ENCODE measurements around the gene CBX4. TPM values are rescaled to one million over a fixed set of nuclear protein-coding genes. Genes with fewer than 3 reads are reported as not detected.
A peak's percentile ranks its signal among the peaks of the same experiment; 100 is the strongest.
"Not testable (repeated sequence)": the region's sequence is repeated elsewhere in the genome, so short reads cannot be mapped to it uniquely, and the experiment has no call there.

CBX4 gene
- total RNA-seq, 1 experiment from 2014 or later: 53.3 TPM

DNA sequence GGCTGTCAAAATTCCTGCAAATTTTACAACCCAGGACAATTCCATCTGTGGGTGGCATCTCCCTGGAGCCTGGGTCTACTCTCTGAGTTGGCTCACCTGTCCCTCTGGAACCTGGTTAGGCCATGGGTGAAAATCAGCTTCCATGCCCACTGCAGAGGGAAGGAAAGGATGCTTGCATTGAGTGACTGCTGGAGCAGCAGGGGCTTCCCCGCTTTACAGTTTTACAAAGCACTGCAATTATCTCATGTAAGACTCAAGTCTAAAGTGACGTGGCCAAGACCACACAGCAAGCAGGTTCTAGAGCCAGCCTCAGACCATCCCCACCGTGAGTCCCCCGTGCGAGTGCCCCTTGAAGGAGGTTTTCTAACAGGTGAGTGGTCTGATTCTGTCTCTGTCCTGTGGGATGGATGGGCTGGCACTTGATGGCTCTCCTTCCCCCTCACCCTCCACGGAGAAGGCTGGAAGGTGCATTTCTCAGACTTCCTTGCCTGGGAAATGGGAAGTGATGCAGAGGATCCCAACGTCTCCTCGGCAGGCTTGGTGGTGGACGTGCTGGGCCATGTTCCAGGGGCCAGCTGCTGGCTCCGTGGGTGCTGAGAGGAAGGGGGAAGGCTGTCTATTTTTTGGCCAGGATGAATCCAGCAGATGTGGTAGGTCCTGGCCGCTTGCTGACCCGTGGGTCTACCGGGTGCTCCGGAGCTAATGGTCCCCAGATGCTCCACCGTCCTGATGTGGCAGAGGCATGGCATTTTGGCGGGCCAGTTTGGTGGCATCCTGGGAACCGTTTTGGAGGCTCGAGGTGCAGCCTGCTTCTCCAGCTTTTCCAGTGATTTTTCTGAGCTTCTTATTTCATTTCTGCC lies 26.3 kb upstream of the CBX4 start:
- H3K9me3 ChIP-seq (replicated peaks): no peaks in the 10 kb centered on the region
- no peaks in the 10 kb centered on the region for H3K27me3 ChIP-seq (replicated peaks)
- peak; percentile 85 to 91 for DNase-seq (ENCODE audit: low read depth in 1 of 2, low spot score in 2 of 2)
- H3K27ac ChIP-seq: peak overlapping the region; percentile 60
- peak overlapping the region; percentile 18 for H3K4me3 ChIP-seq
- peaks cover 57% of the 10 kb centered on the region for H3K4me1 ChIP-seq (replicated peaks)
- H3K36me3 ChIP-seq: no peaks in the 10 kb centered on the region

DNA sequence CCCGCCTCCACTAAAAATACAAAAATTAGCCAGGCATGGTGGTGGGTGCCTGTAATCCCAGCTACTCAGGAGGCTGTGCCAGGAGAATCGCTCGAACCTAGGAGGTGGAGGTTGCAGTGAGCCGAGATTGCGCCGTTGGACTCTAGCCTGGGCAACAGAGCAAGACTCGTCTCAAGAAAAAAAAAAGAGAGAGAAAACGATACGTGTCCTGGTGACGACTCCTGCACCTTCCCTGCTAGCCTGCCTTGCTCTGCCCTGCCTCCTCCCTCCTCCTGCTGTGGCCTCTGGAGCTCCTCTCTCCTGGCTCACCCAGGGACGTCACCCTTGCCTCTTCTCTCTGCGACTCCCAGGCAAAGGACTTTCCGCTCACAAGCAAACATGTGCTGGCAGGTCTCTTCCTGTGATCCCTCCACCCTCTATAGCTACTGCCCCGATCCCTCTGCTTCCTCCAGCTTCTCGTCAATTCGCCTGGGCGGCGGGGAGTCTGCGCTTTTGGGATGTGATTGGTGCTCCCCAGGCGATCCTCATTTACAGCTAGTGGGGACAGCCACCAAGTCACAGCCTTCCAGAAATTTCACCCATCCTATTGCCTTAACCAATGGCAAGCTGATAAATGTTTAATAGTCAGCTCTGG lies 25.5 kb upstream of the CBX4 start:
- peaks cover 64% of the 10 kb centered on the region for H3K4me1 ChIP-seq (replicated peaks)
- no peak overlapping the region for H3K4me3 ChIP-seq
- no peaks in the 10 kb centered on the region for H3K27me3 ChIP-seq (replicated peaks)
- no peaks in the 10 kb centered on the region for H3K9me3 ChIP-seq (replicated peaks)
- H3K27ac ChIP-seq: peak overlapping the region; percentile 60; the same call in 1 of the 2 replicates
- no peak for DNase-seq (ENCODE audit: low read depth in 1 of 2, low spot score in 2 of 2)
- H3K36me3 ChIP-seq: no peaks in the 10 kb centered on the region

DNA sequence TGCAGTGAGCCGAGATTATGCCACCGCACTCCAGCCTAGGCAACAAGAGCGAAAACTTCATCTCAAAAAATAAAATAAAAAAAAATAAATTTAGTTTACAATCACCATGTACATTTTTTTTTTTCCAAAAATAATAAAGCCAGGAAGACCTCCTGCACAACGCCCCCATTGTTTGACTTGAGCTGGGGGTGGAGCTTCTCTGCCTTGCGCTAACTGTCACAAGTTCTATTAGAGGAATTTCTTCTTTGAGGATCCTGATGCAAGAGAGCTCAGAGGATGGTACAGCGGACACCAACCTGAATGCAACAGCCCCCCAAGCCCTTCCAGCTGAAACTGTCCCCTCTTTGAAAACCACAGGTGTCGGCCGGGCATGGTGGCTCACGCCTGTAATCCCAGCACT lies 24.9 kb upstream of the CBX4 start:
- Histone ChIP-seq H3K4me3 (no peak overlapping the region), H3K36me3 (no peaks in the 10 kb centered on the region), H3K27ac (no peak overlapping the region), H3K4me1 (replicated peaks) (peaks cover 63% of the 10 kb centered on the region), H3K9me3 (replicated peaks) (no peaks in the 10 kb centered on the region), H3K27me3 (replicated peaks) (no peaks in the 10 kb centered on the region)
- DNase-seq (ENCODE audit: low read depth in 1 of 2, low spot score in 2 of 2): no peak

DNA sequence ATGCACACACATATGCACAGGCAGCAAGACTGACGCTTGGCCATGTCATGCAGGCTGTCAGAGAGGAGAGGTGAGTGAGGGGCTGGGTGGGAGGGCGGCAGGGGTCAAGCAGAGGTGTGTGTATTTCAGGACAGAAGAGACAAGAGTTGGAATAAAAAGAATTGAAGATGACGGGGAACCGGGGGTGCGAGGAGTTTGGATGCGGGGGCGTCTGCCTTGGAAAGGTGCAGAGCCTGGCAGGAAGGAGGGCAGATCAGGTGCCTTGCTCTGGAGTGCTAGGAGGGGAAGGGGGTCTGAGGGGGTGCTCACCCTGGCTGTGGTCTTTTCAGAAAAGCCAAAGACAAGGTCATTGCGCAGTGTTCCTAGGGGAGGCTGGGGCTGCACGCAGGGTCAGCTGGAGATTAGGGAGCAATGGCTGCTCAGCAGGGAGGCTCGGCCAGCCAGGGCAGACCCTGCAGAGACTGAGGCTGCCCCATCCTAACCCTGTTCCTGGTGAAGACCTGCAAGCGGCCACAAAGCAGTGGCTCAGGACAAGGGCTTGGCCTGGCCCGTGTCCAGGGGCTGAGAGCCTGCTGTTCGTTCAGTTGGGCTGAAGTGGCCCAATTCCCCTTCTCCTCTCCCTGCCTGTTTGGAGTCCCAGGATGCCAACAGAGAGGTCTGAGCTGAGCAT lies 23.7 kb upstream of the CBX4 start:
- H3K27ac ChIP-seq: no peak overlapping the region
- H3K4me3 ChIP-seq: no peak overlapping the region
- no peaks in the 10 kb centered on the region for H3K36me3 ChIP-seq
- DNase-seq (ENCODE audit: low read depth in 1 of 2, low spot score in 2 of 2): no peak
- peaks cover 63% of the 10 kb centered on the region for H3K4me1 ChIP-seq (replicated peaks)
- H3K9me3 ChIP-seq (replicated peaks): no peaks in the 10 kb centered on the region
- H3K27me3 ChIP-seq (replicated peaks): no peaks in the 10 kb centered on the region

DNA sequence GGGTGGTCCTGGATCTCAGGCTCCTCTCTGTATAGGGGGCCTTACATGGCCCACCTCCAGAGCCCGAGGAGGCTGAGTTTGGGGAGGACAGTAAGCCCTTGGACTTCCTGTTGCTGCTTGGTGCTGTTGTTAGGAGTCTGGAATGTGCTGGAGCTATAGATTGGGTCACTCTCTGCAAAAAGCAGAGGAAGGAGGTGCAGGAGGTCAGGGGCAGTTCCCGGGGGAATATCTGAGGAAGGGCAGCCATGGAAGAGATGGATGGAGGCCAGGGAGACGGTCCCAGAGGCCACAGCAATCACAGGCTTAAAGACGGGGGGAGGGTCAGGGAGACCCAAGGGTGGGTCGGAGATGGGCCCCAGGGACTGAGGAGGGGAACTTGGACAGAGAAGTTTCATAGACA lies 23.0 kb upstream of the CBX4 start:
- no peak overlapping the region for H3K27ac ChIP-seq
- no peaks in the 10 kb centered on the region for H3K9me3 ChIP-seq (replicated peaks)
- no peak overlapping the region for H3K4me3 ChIP-seq
- H3K4me1 ChIP-seq (replicated peaks): peaks cover 61% of the 10 kb centered on the region
- no peak for DNase-seq (ENCODE audit: low read depth in 1 of 2, low spot score in 2 of 2)
- H3K27me3 ChIP-seq (replicated peaks): no peaks in the 10 kb centered on the region
- no peaks in the 10 kb centered on the region for H3K36me3 ChIP-seq

DNA sequence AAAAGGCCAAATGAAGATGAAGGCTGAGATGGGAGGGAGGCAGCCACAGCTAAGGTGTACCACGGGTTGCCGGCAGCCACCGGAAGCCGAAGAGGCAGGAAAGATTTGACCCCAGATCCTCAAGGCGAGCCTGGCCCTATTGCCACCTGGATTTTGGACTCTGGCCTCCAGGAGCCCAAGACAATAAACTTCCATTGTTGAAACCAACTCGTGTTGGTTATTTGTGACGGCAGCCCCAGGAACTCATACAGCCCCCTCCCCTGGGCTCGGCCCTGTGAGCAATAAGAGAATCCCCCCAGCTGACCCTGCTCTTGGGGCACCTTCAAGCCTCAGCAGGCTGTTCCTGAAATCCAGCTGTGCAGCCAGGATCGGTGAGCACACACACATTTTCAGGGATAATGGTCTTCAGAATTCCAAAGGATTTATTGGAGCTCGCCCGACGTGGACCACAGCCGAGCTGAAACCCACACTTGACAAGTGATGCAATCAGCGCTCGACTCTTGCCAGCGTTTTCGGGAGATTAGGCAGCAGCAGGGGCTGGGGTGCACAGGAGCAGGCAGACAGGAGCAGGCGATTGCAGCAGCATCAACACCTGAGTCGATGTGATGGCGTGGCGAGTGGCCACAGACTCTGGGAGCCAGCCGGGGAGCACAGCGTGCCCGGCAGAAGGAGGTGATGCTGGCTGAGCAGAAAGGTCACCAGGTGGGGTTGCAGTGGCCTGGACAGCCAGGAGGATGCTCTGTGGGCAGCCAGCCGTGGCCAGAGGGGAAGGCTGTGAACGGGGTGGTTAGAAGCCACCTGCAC lies 22.4 kb upstream of the CBX4 start:
- H3K4me1 ChIP-seq (replicated peaks): peaks cover 55% of the 10 kb centered on the region
- no peaks in the 10 kb centered on the region for H3K27me3 ChIP-seq (replicated peaks)
- no peaks in the 10 kb centered on the region for H3K36me3 ChIP-seq
- no peaks in the 10 kb centered on the region for H3K9me3 ChIP-seq (replicated peaks)
- peak overlapping the region; percentile 72 for H3K27ac ChIP-seq
- H3K4me3 ChIP-seq: no peak overlapping the region
- DNase-seq (ENCODE audit: low read depth in 1 of 2, low spot score in 2 of 2): no peak

DNA sequence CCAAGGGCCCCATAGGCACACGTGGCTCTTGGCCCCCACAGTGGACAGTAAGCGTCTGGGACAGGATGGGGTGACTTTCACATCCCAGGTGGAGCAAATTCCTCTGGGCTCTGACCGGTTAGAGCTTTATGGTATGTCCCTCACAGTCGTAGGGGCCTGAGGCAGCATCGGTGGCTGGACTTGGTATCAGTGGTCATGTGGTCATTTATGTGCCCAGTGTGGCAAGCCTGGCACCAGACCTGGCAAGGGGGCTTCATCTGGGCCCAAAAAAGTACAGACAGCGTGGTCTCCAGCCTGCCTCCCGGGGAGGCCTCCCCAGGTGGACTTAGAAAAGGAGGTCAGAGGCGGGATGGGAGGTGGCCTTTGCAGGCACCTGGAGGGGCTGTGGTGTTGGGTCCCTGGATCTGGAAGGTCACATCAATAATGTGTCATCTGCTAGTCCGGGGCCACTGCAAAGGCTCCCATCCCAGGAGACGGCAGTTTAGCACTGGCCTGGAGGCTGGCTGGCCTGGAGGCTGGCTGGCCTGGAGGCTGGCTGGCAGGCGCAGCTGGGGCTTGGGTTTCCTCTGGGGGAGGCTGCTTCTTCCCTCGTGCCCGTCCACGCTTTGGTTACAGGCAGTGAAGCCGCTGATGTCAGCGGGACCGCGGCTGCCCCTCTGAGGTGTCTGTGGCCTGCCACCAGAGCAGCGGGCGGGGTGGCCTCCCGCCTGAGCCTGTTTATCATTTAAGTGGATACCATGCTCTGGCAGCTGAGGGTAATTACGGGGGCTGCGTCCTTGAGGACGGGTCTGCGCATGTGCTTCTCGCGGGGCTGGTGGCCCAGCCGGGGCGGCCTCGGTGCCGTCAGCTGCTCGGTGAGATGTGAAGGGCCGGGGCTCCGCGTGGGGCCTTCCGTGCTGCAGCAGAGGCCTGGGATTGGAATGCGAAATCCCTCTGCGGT lies 20.7 kb upstream of the CBX4 start:
- Histone ChIP-seq H3K4me3 (no peak overlapping the region), H3K9me3 (replicated peaks) (no peaks in the 10 kb centered on the region), H3K27ac (peak overlapping the region; percentile 72), H3K4me1 (replicated peaks) (peaks cover 38% of the 10 kb centered on the region), H3K36me3 (no peaks in the 10 kb centered on the region), H3K27me3 (replicated peaks) (no peaks in the 10 kb centered on the region)
- peak; percentile 89 to 92 for DNase-seq (ENCODE audit: low read depth in 1 of 2, low spot score in 2 of 2)

DNA sequence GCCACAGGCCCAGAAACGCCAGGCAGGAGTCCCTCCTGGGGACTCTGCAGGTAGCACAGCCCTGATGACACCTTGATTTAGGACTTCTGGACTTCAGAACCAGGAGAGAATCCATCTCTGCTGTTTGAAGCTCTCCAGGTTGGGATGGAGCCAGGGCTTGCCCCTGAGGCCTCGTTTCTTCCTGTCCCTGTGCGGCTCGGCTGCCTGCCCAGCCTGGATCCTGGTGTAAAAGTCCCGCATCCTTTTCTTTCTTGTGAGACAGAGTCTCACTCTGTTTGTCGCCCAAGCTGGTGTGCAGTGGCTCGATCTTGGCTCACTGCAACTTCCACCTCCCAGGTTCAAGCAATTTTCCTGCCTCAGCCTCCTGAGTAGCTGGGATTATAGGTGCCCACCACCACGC lies 17.9 kb upstream of the CBX4 start:
- peaks cover 52% of the 10 kb centered on the region for H3K4me1 ChIP-seq (replicated peaks)
- no peak overlapping the region for H3K27ac ChIP-seq
- no peak for DNase-seq (ENCODE audit: low read depth in 1 of 2, low spot score in 2 of 2)
- H3K27me3 ChIP-seq (replicated peaks): no peaks in the 10 kb centered on the region
- H3K36me3 ChIP-seq: no peaks in the 10 kb centered on the region
- no peaks in the 10 kb centered on the region for H3K9me3 ChIP-seq (replicated peaks)
- no peak overlapping the region for H3K4me3 ChIP-seq

DNA sequence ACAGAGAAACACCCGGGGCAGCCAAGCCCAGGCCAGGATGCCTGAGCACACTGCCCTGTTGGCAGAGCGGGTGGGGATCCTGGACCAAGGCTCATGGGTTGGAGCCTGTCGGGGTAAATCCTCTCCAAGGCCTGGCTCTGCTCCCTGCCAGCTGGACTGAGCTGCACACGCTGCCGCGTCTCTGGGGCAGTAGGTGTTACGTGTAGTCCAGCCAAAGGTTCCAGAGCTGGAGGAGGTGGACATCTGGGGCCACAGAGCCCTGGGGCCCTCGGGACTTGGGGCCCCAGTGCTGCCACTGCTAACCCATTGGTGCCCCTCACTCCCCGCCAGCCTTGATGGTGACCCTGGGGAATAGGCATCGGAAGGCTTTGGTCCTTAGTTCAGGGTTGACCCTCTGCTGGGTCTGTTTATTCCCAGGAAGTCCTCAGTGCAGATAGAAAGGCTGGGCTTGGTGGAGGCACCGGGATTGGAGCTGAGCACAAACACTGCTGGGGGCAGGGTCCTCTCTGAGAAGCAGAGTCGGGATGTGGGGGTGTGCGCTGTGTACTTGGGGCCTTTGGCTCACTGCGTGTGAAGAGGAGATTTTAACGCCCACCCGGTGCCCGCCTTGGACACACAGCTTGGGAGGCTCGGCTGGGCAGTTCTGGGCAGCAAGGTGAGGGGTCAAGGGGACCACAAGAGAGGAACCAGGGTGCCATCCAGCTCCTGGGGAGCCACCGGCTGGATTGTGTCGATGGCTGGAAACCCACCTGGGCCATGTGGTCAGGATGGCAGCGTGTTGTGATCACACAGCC lies 16.3 kb upstream of the CBX4 start:
- Histone ChIP-seq H3K36me3 (no peaks in the 10 kb centered on the region), H3K4me3 (no peak overlapping the region), H3K9me3 (replicated peaks) (no peaks in the 10 kb centered on the region), H3K4me1 (replicated peaks) (peaks cover 52% of the 10 kb centered on the region), H3K27me3 (replicated peaks) (no peaks in the 10 kb centered on the region), H3K27ac (no peak overlapping the region)
- peak in 1 of 2 experiments; percentile 43 for DNase-seq (ENCODE audit: low read depth in 1 of 2, low spot score in 2 of 2)

DNA sequence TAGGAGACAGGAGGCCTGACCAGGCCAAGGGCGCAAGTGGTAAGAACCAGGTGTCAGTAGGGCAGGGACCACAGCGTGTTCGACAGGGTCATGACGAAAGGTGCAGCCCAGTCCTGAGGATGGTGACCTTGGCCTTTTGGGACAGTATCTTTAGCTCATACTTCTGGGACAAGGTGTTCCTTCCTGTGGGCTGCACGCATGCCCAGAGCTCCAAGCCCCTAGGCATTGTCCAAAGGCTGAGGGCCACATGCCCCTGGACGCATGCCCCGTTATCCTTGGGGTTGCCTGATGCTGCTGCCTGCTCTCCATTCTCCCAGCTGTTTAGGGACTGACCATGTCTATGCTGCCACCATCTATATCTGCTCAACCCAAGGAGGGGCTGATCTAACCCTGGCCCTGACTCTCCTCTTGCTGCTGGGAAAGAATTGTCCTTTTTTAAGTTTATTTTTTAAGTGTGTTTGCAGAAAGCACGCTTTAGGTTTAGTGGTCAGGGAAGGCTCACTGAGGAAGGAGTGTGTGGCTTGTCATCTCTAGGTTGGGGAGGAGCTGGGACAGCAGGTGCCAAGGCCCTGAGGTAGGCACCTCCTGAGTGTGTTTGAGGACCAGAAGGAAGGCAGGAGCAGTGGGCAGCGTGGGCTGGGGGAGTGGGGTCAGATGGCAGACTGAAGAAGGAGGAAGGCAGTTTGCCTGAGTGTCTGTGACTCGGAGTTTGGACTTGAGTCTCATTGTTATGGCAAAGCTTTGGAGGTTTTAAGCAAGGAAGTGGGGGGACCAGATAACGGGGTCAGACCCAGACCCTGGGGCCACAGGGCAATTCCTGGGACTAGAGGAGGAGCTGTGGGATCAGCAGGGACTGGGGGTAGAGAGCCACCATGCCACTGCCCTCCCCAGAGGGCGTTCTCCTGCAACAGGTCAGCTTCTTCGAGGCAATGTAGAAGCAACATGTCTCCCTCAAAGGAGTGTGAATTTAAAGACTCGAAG lies 15.1 kb upstream of the CBX4 start:
- no peak for DNase-seq (ENCODE audit: low read depth in 1 of 2, low spot score in 2 of 2)
- Histone ChIP-seq H3K4me1 (replicated peaks) (peaks cover 48% of the 10 kb centered on the region), H3K27ac (no peak overlapping the region), H3K27me3 (replicated peaks) (no peaks in the 10 kb centered on the region), H3K36me3 (no peaks in the 10 kb centered on the region), H3K9me3 (replicated peaks) (no peaks in the 10 kb centered on the region), H3K4me3 (no peak overlapping the region)

DNA sequence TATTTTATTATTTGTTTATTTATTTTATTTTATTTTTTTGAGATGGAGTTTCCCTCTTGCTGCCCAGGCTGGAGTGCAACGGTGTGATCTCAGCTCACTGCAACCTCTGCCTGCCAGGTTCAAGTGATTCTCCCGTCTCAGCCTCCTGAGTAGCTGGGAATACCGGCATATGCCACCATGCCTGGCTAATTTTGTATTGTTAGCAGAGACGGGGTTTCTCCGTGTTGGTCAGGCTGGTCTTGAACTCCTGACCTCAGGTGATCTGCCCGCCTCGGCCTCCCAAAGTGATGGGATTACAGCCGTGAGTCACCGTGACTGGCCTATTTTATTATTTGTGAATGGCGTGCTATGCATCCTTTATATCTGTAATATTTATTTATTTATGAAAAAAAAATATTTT lies 13.9 kb upstream of the CBX4 start:
- H3K27me3 ChIP-seq (replicated peaks); H3K9me3 ChIP-seq (replicated peaks); H3K36me3 ChIP-seq: not testable (repeated sequence)
- peak overlapping the region; percentile 20; the same call in 1 of the 2 replicates for H3K4me3 ChIP-seq
- peaks cover 43% of the 10 kb centered on the region for H3K4me1 ChIP-seq (replicated peaks)
- H3K27ac ChIP-seq: peak overlapping the region; percentile 77
- peak; percentile 76 to 77 for DNase-seq (ENCODE audit: low read depth in 1 of 2, low spot score in 2 of 2)
